GM18499 (cell line): ENCODE measurements around the gene TMC7.

Experiments
- ATAC-seq: cut with Tn5 transposase; IDR thresholded peaks from one replicate; pipeline ENCODE4 v1.9.1; 2021; ENCODE audit warnings: moderate number of reproducible peaks; ENCODE audit not compliant: insufficient read depth, unreplicated experiment

Gene TMC7

DNA sequence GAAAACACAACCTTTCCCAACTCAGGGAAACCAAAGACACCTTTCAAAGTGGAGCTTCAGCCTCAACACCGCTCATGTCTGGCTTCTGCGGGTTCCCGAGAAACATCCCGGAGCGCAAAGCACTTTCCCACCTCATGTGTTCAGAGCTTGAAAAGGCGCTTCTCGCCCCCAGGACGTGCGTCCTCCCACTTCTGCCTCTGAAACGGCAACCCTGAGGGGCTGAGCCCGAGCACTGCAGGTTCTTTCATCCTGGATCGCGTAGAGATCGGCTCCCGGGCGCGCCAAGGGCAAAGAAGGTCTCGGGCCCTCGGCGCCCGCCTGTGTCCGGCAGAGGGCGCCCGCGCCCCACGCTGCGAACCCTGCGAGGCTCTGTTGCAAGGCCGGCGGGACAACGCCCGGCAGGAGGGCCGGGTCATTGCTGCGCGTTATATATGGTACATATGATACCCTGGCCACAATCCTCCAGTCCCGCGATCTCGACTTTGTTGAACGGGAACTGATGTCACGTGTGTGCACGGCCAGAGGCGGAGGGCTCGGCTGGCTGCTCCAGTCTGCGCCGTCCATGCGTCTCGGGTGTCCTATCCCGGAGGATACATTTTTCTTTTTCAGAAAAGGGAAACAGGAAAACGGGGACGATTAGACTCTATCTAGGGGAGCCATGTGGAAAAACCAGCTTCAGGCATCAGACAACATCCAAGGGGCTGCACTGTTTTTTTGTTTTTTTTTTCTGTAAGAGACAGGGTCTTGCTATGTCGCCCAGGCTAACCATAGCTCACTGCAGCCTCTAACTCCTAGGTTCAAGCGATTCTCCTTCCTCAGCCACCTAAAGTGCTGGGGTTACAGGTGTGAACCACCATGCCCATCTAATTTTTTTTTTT lies 102.8 kb downstream of the TMC7 start:
- ATAC-seq, result no peak

DNA sequence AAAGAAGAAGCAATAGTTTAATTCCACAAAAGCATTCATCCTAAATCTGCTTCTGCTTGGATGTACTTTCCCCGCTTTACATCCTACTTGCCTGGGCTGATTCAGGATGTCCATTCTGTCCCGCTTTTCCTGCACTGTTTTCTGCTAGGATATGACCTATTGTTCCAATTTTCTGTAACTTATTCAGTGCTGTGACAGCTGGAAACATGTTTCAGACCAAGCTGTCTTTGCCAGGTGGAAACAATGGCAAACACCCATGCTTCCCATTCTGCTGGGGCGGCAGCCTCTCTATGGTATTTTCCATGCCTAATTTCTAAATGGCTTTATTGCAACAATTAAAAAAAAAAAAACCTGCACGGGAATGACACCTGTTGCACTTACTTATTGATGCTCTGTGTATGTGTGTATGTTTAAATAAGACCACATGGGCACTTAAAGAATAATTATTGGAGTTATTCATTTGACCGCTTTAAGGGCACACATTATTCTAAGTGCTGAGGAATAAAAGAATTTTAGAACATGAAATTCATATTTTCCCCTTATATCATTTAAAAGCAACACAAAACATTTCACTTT lies 104.7 kb downstream of the TMC7 start:
- no peak for ATAC-seq

DNA sequence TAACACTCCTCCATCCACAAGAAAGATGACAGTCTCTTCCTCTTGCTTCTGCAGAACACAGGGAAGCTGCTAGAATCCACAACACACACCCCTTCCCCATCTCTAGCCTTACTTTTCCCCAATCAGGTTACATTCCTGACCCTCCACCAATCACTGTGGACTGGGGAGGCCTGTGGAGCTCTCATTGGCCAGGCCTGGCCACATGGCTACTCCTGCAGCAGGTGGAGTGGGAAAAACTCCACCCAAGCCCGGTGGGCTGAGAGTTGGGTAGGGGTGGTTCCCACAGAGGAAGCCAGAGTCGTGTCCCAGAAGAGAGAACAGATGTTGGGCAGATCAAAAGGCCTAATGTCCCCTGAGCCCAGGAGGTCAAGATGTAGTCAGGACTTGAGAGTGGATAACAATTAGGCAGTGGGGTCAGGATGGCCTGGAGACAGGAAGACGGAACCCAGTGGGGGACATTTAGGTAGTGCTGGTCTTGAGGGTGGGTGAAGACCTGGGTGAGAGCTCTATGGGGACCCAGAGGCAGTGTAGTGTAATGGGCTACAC lies 105.7 kb downstream of the TMC7 start:
- no peak for ATAC-seq

DNA sequence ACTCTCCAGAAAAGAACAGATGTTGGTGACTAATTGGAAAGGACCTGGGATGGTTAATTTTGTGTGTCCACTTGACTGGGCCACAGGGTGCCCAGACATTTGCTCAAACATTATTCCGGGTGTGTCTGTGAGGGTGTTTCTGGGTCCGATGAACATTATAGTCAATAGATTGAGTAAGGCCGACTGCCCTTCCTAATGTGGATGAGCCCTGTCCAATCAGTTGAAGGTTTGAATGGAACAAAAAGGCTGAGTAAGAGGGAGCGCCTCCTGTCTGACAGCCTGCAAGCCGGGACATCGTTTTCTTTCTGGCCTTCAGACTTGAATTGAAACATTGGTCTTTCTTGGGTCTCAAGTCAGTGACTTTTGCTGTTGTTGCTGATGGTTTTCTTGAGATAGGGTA lies 107.2 kb downstream of the TMC7 start:
- ATAC-seq, result no peak

DNA sequence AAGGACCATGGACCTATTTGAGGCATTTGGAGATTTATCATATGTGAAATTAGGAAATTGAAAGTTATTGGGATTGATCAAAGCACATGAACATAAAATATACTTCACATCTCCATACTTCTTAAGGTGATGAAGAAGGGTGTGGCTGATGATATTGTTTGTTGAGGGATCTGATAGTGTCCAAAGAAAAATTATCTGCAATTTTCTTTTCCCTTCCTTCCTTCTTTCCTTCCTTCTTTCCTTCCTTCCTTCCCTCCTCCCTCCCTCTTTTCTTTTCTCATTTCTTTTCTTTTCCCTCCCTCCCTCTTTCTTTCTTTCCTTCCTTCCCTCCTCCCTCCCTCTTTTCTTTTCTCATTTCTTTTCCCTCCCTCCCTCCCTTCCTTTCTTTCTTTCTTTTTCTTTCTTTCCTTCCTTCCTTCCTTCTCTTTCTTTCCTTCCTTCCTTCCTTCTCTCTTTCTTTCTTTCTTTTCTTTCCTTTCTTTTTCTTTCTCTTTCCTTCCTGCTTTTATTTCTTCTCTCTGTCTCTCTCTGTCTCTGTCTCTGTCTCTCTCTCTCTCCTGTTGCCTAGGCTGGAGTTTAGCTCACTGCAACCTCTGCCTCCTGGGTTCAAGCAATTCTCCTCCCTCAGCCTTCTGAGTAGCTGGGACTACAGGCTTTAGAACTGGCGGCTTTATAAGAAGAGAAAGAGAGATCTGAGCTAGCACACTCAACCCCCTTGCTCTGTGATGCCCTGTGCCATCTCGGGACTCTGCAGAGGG lies 109.1 kb downstream of the TMC7 start:
- no peak for ATAC-seq

DNA sequence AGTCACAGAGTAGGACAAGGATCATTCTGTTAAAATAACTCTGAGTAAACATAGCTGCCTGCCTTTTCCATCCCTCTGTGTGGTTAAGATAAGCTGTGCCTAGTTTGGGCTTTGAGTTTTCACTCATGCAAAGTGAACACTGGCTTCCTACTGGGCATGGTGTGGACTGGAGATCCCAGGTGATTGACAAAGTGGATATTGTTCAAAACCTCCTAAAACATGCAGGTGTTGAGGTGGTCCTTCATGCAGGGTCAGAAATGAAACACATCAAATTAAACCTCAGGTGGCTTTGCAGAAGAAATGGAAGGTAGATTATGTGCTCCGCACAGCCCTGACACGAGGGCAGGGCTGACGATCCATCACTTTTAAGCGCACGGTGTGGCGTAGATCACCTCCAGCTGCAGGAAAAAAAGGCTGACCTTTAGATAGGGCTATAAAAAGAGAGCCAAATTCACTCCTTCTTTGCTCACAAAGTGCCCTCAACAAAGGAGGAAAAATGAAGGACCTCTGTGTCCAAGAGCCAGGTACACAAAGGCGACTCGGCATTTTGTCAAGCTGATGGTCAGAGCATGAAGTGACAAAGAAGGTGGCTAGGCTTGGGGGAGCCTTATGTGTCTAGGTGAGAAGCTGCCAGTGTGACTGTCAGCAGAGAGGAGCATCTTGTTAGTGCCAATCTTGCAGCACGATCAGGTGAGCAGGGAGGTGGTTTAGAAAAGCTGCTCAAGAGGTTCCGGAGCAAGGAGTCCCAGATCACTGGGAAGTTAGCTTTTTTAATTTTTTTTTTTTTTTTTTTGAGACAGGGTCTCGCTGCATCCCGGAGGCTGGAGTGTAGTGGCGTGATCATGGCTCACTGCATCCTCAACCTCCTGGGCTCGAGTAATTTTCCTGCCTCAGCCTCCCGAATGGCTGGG lies 110.2 kb downstream of the TMC7 start:
- ATAC-seq, result no peak

DNA sequence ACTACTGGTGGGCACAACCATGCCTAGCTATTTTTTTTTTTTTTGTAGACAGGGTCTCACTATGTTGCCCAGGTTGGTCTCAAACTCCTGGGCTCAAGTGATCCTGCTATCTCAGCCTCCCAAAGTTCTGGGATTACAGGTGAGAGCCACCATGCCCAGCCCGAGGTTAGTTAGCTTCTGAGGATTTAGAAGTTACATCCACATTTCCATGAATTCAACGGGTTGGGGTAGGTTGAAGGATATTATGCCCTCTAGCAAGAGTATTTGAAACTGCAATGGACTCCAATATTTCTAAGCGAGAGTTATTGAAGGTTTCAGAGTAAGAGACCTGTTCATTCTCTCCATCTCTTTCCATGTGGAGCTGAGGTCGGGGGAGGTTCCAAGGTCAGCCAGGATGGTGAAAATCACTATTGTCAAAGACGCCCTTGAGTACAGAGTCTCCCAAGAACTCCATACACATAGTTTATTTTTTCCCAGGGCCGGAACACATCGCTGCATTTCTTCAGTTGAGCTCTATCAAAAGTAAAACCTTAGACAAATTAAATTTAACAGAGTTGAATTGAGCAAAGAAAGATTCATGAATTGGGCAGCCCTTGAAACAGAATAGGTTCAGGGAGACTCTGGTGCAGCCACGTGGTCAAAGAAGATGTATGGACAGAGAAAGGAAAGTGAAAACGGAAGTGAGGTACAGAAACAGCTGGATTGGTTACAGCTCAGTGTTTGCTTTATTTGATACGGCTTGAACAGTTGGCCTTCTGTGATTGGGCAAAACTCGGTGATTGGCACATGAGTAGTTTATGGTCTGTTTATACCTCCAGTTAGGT lies 111.0 kb downstream of the TMC7 start:
- ATAC-seq, result no peak

DNA sequence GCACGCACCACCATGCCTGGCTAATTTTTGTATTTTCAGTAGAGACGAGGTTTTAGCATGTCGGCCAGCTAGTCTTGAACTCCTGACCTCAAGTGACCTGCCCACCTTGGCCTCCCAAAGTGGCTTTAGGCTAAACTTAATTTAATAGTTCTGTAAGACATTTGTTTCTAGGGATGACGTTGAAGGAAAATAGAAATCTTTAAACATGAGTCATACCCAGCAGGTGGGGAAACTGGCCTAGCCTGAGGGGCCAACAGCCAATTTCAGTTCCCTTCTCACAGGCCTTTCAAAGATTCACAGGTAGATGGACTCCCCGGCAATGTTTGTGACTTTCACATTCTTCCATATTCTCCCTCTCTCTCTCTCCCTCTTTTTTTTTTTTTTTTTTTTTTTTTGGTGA lies 111.9 kb downstream of the TMC7 start:
- ATAC-seq, result no peak

DNA sequence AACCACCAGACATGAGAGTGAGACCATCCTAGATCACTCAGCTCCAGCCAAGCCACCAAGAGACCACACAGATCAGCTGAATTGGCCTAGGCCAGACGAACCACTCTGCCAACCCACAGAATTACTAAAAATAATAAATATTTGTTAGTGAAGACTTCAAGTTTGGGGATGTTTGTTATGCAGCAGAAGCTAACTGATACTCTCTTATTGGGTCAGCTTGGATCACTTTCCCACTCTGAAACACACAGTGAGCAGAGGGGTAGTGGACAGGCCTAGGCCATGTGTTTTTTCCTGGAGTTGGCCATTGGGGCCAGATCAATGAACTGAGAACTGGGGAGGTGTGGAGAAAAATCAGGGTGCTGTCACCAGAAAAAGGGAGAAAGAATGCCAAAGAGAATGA lies 114.4 kb downstream of the TMC7 start:
- no peak for ATAC-seq

DNA sequence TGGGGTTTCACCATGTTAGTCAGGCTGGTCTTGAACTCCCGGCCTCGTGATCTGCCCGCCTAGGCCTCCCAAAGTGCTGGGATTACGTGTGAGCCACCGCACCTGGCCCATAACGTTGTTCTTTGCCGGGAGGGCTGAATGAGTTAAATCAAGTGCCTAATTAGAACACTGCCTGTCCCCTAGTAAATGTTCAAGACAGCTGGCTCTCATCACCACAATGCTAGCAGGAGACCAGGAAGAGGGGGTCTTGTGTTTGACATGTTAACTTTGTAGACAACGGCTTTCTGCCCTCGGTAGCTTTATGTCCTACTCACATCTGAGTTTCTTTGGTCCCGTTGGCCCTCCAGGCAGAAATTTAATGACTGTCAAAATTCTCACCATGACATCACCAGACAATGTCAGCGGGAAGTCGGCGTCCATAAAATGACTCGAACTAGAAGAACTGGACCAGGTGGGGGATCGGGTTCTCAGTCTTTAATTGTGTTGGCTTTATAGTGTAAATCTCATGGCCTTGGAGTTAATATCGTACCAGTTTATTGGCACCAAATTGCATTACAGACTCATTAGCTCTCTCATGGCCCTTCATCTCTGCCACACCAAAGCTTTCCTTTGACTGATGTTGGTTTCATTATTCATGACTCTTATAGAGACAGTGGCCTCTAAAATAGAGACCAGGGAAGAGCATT lies 118.6 kb downstream of the TMC7 start:
- no peak for ATAC-seq

DNA sequence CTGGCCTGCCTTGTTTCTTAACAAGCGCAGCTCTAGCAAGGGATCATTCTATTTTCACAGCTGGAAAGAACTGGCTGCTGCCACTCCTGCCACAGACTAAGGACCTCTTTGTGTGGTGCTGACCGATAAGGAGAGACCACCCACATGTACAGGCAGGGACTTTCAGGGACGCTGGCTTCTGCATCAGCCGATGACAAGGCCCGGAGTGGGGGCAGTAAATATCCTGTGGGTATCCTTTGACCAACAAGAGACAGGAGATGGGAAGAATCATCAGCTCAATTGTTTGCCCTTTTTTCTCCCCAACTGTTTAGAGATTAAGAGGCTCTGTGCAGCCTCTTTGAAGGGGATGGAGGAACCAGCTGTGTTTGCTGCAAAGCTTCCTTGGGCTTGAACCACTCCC lies 120.9 kb downstream of the TMC7 start:
- ATAC-seq, result no peak

DNA sequence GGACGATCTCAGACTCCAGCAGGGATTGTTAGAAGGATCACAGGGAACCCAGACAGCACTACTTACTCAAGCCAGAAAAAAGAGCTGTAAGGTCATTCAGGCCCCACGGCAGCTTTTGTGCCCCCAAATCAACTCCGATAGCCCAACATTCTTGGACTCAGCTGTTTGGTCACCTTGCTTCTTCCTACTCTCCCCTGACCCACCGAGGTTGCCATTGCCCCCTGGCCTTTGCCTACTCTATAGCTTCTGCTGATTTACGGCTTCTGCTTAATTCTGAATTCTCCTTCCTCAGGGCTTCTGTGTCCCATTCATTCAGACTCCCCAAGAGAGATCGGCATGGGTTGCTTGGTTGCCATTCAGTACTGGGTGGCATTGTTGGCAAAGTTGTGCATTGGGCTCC lies 121.4 kb downstream of the TMC7 start:
- ATAC-seq, result no peak

DNA sequence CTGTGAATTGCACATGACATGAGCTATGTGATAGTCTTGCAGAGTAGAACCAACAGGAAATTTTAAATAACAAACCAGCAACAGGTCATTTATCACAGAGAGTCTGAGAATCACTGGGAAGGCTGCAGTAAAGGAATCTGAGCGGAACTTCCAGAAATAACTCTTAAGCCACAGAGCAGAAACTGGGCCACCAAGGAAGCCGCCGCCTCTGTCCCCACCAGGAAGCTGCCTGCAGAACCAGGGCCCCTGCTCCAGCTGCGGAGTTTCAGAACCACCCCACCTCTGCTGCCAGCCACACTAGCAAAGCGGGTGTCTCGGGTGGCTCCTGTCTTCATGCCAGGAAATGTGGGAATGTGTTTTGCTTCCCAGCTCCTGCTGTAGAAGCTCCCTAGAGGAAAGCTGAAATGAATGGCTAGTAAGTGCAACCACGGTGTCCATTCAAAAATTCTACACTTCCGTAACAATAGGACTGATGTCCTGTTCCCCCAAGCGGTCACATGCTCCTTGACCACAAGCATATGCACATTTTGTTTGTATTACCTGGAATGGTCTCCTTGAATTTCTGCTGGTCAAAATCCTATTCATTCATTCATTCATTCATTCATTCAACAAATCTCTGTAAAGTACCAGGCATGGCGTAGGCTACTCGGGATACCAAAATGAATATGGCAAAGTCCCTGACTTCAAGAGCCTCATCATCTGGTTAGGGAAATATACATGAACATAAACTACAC lies 122.3 kb downstream of the TMC7 start:
- ATAC-seq, result no peak

DNA sequence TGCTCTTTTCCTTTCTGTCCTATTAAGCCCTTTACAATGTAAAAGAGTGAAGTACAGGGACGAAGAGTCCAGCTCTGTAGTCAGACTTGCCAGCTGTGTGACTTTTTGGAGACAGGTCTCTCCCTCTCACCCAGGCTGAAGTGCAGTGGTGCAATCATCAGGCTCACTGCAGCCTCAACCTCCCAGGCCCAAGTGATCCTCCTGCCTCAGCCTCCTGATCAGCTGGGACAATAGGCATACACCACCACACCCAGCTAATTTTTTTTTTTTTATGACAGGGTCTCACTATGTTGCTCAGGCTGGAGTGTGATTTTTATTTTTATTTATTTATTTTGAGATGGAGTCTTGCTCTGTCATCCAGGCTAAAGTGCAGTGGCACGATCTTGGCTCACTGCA lies 122.9 kb downstream of the TMC7 start:
- ATAC-seq, result no peak

DNA sequence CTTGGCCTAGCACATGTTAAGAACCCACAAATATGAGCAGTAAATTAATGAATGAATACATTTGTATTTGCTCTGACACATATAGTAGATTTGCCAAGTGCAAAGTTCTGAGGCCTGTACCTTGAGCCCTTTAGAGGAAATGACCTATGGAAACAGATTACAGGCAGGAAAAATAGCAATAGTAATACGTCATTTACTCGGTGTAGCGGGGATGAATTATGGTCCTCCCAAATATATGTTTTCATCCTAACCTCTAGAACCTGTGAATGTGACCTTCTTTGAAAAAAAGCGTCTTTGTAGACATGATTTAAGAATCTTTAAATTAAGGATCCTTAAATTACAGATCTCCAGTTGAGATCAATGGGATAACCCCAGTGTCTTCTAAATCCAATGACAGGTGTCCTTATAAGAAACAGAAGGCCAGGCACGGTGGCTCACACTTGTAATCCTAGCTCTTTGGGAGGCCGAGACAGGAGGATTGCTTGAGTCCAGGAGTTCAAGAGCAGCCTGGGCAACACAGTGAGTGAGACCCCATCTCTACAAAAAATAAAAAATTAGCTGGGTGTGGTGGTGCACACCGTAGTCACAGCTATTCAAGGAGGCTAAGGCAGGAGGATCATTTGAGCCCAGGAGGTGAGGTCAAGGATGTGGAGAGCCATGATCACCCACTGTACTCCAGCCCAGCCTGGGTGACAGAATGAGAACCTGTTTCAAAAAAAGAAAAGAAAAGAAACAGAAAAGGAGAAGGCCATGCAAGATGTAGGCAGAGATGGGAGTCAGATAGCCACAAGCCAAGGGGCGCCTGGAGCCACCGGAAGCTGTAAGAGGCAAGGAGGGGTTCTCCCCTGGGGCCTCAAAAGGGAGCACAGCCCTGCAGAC lies 124.9 kb downstream of the TMC7 start:
- no peak for ATAC-seq

DNA sequence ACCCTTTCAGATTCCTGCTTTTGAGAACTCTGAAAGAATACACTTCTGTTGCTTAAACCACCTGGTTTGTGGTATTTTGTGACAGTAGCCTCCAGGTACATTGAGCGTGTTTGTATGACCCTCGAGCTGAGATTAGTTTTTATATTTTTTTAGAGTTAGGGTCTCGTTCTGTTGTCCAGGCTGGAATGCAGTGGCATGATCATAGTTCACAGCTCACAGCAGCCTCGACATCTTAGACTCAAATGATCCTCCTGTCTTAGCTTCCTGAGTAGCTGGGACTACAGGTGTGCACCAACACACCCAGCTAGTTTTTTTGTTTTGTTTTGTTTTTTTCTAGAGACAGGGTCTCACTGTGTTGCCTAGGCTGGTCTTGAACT lies 125.5 kb downstream of the TMC7 start:
- no peak for ATAC-seq
